ENCODE results near the gene SPOCK1. TPM values are rescaled to one million over a fixed set of nuclear protein-coding genes. Genes with fewer than 3 reads are reported as not detected.

SPOCK1 gene
- total and polyA plus RNA-seq, 9 of the 15 experiments (the other 6 are each of a cell fraction or from before 2014, with no cell fraction given), result 0.01 to 0.35 (median 0.04) TPM; not detected in 6

DNA sequence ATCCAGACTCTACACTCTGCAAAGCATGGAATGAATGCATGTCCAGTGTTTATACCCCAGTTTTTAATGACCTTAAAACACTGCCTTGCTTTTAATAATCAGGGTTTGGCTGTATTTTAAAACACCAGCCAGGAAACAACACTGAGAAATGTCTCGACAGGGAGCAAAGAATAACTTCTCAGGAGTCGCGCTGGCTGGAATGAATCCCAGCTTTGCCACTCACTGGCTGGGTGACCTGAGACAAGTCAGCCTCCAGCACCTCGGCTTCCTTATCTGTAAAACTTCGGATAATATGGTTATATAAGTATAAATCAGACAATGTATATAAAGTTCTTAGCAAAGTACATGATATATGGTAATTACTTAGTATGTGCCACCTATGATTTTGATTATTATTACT lies 505.0 kb downstream of the SPOCK1 start (continued):
- TF ChIP-seq ZNF318 (IDR thresholded peaks at IDR 0.05; ENCODE audit: borderline replicate concordance in 1 of 2, low read depth in 1 of 2), result no peak
